Pancreas (tissue), 10 donors: ENCODE measurements around the gene PPP1R16B. TPM values are rescaled to one million over a fixed set of nuclear protein-coding genes. Genes with fewer than 3 reads are reported as not detected.

ENCODE experiments used
- ATAC-seq, 4 donors: fragments of 200-7000 bp; cut with Tn5 transposase; one replicate each; pipeline versions ENCODE4 v1.8.0 to v1.9.1; 2020; ENCODE audit warnings: mild to moderate bottlenecking in 4 of 4, moderate library complexity in 4 of 4
- DNase-seq, 6 donors: peaks; one replicate each; pipeline ENCODE4 v3.0.0-alpha.2; 2020
- FAIRE-seq: peaks from 2 replicates; lab custom pipeline; 2012; peaks lifted over from hg19 to GRCh38; lab: Jason Lieb, UNC
- H3K27ac ChIP-seq, 4 donors: fragments of 200-600 bp; sonication (generic); 1 replicate in 3 of 4; 2 replicates in 1 of 4; pipeline versions ENCODE4 v1.5.0 to v1.8.0; 2020
- H3K27me3 ChIP-seq, 4 donors: fragments of 200-600 bp; one replicate each; pipeline ENCODE4 v1.8.0; 2021
- H3K36me3 ChIP-seq, 3 donors: fragments of 200-600 bp; sonication (generic) in 1 of 3; one replicate each; pipeline versions ENCODE4 v1.5.0 to v1.8.0; 2020 to 2021
- H3K4me1 ChIP-seq, 3 donors: fragments of 200-600 bp; one replicate each; pipeline ENCODE4 v1.8.0; 2021
- H3K4me3 ChIP-seq, 4 donors: fragments of 200-600 bp; sonication (generic) in 2 of 4; one replicate each; pipeline versions ENCODE4 v1.5.0 to v1.8.0; 2020 to 2021
- H3K9me3 ChIP-seq, 4 donors: fragments of 200-600 bp; one replicate each; pipeline ENCODE4 v1.8.0; 2021
- WGBS, 2 donors: extraction: QIAGEN DNeasy Blood & Tissue Kit; methylation state at CpG; one replicate each; pipeline ENCODE4 v1.1.7; 2013; 5-methylcytosine and 5-hydroxymethylcytosine counted together
- intact Hi-C, 3 donors: fragments of 100-400 bp; cut with DNase I; formaldehyde crosslinking; loops; one replicate each; pipeline versions ENCODE4 v1.11.1 to v1.14.2; 2022
- polyA plus RNA-seq, 2 donors: library from polyadenylated mRNA; stranded (reverse); fragments of 200-250 nt; gene quantifications; one replicate each; pipeline ENCODE4 v1.2.3, GENCODE V29; 2013
- total RNA-seq, 6 donors: library from RNA; stranded (reverse); fragmentation: NEBNext Ultra II Directional in 4 of 6; extraction: Animal tissue kit (Norgen Biotek cat#: 25700) in 4 of 6; gene quantifications; one replicate each; pipeline versions ENCODE4 v1.2.1 to v1.2.4, GENCODE V29; 2021 to 2023
- TF ChIP-seq, protein P1 (sequence below), 4 donors: fragments of 200-600 bp; sonication (generic) in 3 of 4; IDR thresholded peaks; one replicate each; pipeline versions ENCODE4 v1.5.0 to v1.8.0; 2021; ENCODE audit warnings: antibody characterized with exemption in 4 of 4
- donor health status: healthy with polysubstance abuse.
- donor health status: DM: no; HTN: no; CAD: no; lungs with moderate emphysema.
- donor health status: DM: no; HTN: no; CAD: no.
- donor health status: control.
- donor health status: control.
- donor health status: Bipolar disorder and iron deficiency.
- donor health status: DM: yes; HTN: yes; CAD: no.
- donor health status: DM: no; HTN: no; CAD: no.
- donor health status: DM: no; HTN: no; CAD: no.
- donor health status: DM: yes; HTN: yes; CAD: no.

Gene PPP1R16B
- total and polyA plus RNA-seq, 8 donors, result 1.0 to 2.7 (median 1.3) TPM

DNA sequence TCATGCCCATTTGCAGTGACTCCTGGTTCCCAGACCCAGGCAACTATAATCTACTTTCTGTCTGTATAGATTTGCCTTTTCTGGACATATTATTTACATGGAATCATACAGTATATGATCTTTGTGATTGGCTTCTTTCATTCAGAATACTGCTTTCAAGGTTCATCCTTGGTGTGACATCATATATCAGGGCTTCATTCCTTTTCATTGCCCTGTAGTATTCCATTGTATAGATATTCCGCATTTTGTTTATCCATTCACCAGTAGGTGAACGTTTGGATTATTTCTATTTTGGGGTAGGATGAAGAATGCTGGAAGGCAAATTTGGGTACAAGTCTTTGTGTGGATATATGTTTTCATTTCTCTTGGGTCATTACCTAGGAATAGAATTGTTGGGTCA lies 36.1 kb downstream of the PPP1R16B start:
- ATAC-seq (no peak), FAIRE-seq (no peak), DNase-seq (no peak)
- WGBS, 2 donors, result 41 to 55% methylated on average over 2 of the region's 2 CpGs
- TF ChIP-seq, protein P1, sequence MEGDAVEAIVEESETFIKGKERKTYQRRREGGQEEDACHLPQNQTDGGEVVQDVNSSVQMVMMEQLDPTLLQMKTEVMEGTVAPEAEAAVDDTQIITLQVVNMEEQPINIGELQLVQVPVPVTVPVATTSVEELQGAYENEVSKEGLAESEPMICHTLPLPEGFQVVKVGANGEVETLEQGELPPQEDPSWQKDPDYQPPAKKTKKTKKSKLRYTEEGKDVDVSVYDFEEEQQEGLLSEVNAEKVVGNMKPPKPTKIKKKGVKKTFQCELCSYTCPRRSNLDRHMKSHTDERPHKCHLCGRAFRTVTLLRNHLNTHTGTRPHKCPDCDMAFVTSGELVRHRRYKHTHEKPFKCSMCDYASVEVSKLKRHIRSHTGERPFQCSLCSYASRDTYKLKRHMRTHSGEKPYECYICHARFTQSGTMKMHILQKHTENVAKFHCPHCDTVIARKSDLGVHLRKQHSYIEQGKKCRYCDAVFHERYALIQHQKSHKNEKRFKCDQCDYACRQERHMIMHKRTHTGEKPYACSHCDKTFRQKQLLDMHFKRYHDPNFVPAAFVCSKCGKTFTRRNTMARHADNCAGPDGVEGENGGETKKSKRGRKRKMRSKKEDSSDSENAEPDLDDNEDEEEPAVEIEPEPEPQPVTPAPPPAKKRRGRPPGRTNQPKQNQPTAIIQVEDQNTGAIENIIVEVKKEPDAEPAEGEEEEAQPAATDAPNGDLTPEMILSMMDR (IDR thresholded peaks at IDR 0.05), result no peak
- intact Hi-C loops, result no loop called here
- peaks cover 0 to 14% (median 0%) of the 10 kb centered on the region in 4 donors for H3K27me3 ChIP-seq
- H3K36me3 ChIP-seq, result no peaks in the 10 kb centered on the region
- H3K4me3 ChIP-seq, result no peak overlapping the region
- H3K4me1 ChIP-seq, result no peaks in the 10 kb centered on the region
- no peak overlapping the region for H3K27ac ChIP-seq
- H3K9me3 ChIP-seq, result no peaks in the 10 kb centered on the region

DNA sequence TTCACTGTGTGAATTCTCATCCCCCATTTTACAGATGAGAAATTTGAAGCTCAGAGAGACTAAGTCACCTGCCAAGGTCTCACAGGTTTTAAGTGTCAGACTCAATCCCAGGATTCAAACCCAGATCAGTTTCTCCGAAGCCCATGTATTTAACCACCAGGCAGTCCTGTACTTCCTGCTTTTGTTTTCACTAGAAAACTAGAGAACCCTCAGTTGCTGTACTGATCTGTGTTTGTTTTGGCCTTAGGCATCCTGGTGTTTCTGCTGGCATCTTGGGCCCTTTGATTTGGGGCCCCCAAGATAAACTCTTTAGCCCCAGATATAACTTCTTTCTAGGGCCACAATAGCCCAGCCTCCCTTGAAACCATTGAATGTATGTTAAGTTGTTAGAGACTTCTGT lies 36.5 kb downstream of the PPP1R16B start:
- no peaks in the 10 kb centered on the region for H3K36me3 ChIP-seq
- intact Hi-C loops, result no loop called here
- ATAC-seq (no peak), FAIRE-seq (no peak), DNase-seq (no peak)
- H3K27me3 ChIP-seq, result peaks cover 0 to 15% (median 0%) of the 10 kb centered on the region in 4 donors
- TF ChIP-seq, protein P1 (IDR thresholded peaks at IDR 0.05), result no peak
- WGBS, 2 donors, result 81 to 100% methylated on average over 1 of the region's 1 CpG
- no peaks in the 10 kb centered on the region for H3K9me3 ChIP-seq
- no peak overlapping the region for H3K4me3 ChIP-seq
- no peaks in the 10 kb centered on the region for H3K4me1 ChIP-seq
- H3K27ac ChIP-seq, result no peak overlapping the region

GRCh38 chr20:38842558-38842981 lies 37.1 kb downstream of the PPP1R16B start:
- ATAC-seq, result no peak
- Histone ChIP-seq H3K27ac (no peak overlapping the region), H3K4me1 (no peaks in the 10 kb centered on the region), H3K9me3 (no peaks in the 10 kb centered on the region), H3K36me3 (no peaks in the 10 kb centered on the region), H3K27me3 (peaks cover 0 to 15% (median 0%) of the 10 kb centered on the region in 4 donors), H3K4me3 (no peak overlapping the region)
- TF ChIP-seq, protein P1 (IDR thresholded peaks at IDR 0.05), result no peak
- intact Hi-C loops, result no loop called here
- WGBS, 2 donors, result 70 to 74% methylated on average over 1 of the region's 1 CpG
- no peak for FAIRE-seq
- DNase-seq, result no peak

DNA sequence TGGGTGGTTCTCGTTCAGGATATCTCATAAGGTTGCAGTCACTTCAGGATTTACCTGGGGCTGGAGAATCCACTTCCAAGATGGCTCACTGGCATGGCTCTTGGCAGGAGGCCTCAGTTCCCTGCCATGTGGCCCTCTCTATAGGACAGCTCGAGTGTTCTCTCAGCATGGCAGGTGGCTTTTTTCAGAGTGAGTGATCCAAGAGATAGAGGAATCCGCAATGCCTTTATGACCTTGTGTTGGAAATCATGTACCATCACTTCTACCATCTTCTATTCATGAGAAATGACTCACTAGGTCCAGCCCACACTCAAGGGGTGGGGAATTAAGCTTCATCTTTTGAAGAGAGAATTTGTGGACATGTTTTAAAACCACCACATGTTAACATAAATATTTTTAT lies 37.8 kb downstream of the PPP1R16B start:
- Histone ChIP-seq H3K36me3 (no peaks in the 10 kb centered on the region), H3K4me3 (no peak overlapping the region), H3K27me3 (peaks cover 0 to 15% (median 0%) of the 10 kb centered on the region in 4 donors), H3K27ac (no peak overlapping the region), H3K4me1 (no peaks in the 10 kb centered on the region), H3K9me3 (no peaks in the 10 kb centered on the region)
- FAIRE-seq, result no peak
- no peak for ATAC-seq
- intact Hi-C loops, result no loop called here
- DNase-seq, result no peak
- WGBS, 2 donors, result 64 to 66% methylated on average over 3 of the region's 3 CpGs
- TF ChIP-seq, protein P1 (IDR thresholded peaks at IDR 0.05), result no peak

- TF ChIP-seq, protein P1 (IDR thresholded peaks at IDR 0.05), result no peak
- 62 to 64% methylated on average over 4 of the region's 4 CpGs for WGBS, 2 donors
- H3K36me3 ChIP-seq, result no peaks in the 10 kb centered on the region
- no peaks in the 10 kb centered on the region for H3K4me1 ChIP-seq
- H3K27me3 ChIP-seq, result peaks cover 0 to 14% (median 0%) of the 10 kb centered on the region in 4 donors
- ATAC-seq (no peak), DNase-seq (no peak), FAIRE-seq (no peak)
- H3K27ac ChIP-seq, result no peak overlapping the region
- no peak overlapping the region for H3K4me3 ChIP-seq
- intact Hi-C loops, result no loop called here
- H3K9me3 ChIP-seq, result no peaks in the 10 kb centered on the region
Observed at GRCh38 chr20:38844963-38845362, 39.5 kb downstream of the PPP1R16B start.
